Heart left ventricle (tissue), 13 donors: ENCODE results near the gene VAMP2.

Experiments
- CTCF ChIP-seq, 12 donors: fragments of 200-600 bp; sonication (generic) in 4 of 12; IDR thresholded peaks; one replicate each; pipeline versions ENCODE4 v1.5.0 to v1.8.0; 2018 to 2022; ENCODE audit warnings: antibody characterized with exemption in 12 of 12, mild to moderate bottlenecking in 5 of 12
- POLR2A ChIP-seq, 2 donors: fragments of 450-650 bp; IDR thresholded peaks; one replicate each; pipeline ENCODE4 v1.6.1; 2017; ENCODE audit warnings: antibody characterized with exemption in 2 of 2, mild to moderate bottlenecking in 2 of 2, moderate library complexity in 2 of 2
- donor health status: ischemic (EF 13 %, LVEDD 7.1; RV severe dilation, severe dysfunction).
- donor health status: DM: no; HTN: yes; CAD: no.
- donor health status: DM: no; HTN: no; CAD: no.
- donor health status: ischemic (EF 25% LVEDD 6.9; RV normal size, moderate dysfunction).
- donor health status: ischemic (EF 25% LVEDD 5.7; RV mildly dilated, moderate dysfunction).
- donor health status: ischemic (EF 35%, LVEDD 5.7; RV mildly dilated, moderate dysfunction).
- donor health status: nonischemic (EF 11% LVEDD 7.7; RV severe dilation, severe dysfunction).
- donor health status: DM: yes; HTN: yes; CAD: no.
- donor health status: PGD.
- donor health status: ischemic (EF 29% LVEDD 5.4; RV normal size, mild dysfunction).
- donor health status: nonischemic (EF 23%, LVEDD 6.1; RV moderate dilation, normal function).

- no peak for TF ChIP-seq CTCF (IDR thresholded peaks at IDR 0.05)
- TF ChIP-seq POLR2A (IDR thresholded peaks at IDR 0.05) = no peak
These were observed 38.2 kb downstream of the VAMP2 start for GRCh38 chr17:8124350-8125153.
